HG03521 (cell line): ENCODE data around the gene OCSTAMP.

Source experiments
- ATAC-seq: cut with Tn5 transposase; IDR thresholded peaks from one replicate; pipeline ENCODE4 v1.9.1; 2021; ENCODE audit warnings: mild to moderate bottlenecking, moderate library complexity; ENCODE audit not compliant: unreplicated experiment

The OCSTAMP gene

GRCh38 chr20:46573788-46574584 is 23.5 kb upstream of the OCSTAMP start:
- ATAC-seq = no peak

GRCh38 chr20:46573234-46573633 is 22.8 kb upstream of the OCSTAMP start:
- ATAC-seq = no peak

DNA sequence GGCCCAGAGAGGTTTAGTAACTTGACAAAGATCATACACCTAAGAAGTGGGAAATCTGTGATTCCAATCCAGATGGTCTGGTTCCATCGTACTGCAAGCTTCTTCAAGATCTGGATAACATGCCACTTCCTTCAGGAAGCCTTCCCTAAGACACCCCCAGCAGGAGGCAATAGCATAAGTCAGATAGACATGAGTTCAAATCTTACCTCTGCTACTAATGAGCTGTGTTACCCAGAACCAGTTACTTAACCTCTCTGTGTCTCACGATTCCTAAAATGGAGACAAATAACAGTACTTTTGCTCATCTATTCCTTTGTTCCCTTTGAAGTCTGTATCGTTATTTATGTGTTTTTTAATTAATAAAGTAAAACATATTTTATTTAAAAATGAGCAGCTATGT is 22.3 kb upstream of the OCSTAMP start:
- no peak for ATAC-seq

- ATAC-seq = no peak
Measured at GRCh38 chr20:46572153-46572552, 21.7 kb upstream of the OCSTAMP start.

GRCh38 chr20:46571418-46571817 is 21.0 kb upstream of the OCSTAMP start:
- ATAC-seq = no peak

- ATAC-seq = no peak
Measured at GRCh38 chr20:46570956-46571355, 20.5 kb upstream of the OCSTAMP start.

GRCh38 chr20:46569961-46570360 is 19.5 kb upstream of the OCSTAMP start:
- no peak for ATAC-seq

- no peak for ATAC-seq
Measured at GRCh38 chr20:46568570-46569129, 18.2 kb upstream of the OCSTAMP start.

DNA sequence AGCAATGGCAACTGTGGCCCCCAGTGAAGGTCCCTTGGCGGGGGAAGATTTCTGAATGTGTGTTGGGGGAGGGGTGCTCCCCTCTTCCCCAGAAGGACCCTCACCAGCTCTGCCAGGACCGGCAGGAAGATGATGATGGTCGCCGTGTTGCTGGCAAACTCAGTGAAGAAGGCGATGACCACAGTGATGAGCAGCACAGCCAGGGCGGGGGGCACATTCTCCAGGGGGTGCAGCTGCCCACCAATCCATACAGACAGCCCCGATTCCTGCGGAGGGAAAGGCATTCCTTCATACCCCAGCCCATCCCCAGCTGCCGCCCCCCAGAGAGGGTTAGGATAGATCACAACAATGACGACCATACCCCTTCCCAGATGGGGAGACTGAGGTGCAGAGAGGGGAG is 15.7 kb upstream of the OCSTAMP start:
- no peak for ATAC-seq

GRCh38 chr20:46564241-46564957 is 13.9 kb upstream of the OCSTAMP start:
- ATAC-seq = no peak

DNA sequence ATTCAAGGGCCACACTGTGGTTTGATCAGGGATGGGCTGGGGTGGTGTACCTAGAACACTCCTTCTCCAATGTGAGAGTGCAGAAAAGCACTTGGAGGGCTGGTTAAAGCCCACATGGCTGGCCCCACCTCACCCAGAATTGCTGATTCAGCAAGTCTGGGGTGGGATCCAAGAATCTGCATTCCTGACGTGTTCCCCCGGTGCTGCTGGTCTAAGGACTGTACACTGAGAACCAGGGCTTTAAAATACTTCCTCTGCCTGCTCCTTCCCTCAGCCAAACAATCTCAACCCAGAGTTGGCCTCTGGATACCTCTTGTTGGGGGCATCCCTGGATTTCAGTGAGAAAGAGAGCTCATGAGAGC is 13.4 kb upstream of the OCSTAMP start:
- ATAC-seq = no peak

DNA sequence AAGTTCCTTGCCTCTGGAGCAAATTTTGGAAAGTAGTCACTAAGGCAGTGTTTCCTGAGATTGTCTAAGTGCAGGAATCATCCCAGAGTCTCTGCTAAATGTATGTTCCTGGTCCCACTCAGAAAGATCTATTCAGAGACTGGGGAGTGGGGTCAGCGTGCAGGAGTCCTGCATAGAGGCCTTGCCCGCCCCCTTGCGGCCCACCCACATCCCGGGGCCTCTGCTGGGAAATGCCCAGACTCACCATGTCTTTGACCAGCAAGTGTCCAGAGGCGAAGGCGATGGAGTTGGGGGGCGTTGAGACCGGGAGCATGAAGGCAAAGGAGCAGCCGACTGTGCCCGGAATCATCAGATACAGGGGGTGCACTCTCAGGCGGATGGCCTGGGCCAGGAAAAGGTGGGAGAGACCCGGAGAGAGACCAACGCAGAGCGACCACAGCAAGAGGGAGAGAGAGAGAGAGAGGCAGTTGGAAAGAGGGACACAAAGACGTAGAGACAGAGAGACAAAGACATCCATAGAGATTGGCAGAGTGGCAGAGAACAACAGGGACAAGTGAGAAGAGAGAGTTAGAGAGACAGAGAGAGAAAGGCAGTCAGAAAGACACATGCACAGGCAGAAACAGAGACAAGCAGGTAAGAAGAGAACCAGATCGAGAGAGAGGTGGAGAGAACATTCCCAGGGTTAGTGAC is 12.9 kb upstream of the OCSTAMP start:
- ATAC-seq = no peak

- ATAC-seq = no peak
Measured at GRCh38 chr20:46562373-46563169, 12.1 kb upstream of the OCSTAMP start.

DNA sequence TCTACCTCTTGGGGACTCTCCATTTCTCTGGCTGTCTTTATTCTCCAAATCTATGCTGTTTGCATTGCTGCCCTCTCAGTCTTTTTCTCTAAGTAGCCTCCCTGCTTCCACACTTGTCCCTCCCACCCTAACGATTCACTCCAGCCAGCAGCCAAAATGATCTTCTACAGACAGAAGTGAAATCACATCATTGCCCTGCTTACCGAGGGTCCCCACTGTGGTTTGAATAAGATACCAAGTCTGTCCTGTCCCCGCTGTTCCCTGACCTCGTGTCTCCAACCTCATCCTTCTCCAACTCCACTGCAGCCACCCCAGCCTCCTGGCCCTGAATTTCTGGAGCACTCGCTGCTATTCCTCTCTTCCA is 11.5 kb upstream of the OCSTAMP start:
- no peak for ATAC-seq

DNA sequence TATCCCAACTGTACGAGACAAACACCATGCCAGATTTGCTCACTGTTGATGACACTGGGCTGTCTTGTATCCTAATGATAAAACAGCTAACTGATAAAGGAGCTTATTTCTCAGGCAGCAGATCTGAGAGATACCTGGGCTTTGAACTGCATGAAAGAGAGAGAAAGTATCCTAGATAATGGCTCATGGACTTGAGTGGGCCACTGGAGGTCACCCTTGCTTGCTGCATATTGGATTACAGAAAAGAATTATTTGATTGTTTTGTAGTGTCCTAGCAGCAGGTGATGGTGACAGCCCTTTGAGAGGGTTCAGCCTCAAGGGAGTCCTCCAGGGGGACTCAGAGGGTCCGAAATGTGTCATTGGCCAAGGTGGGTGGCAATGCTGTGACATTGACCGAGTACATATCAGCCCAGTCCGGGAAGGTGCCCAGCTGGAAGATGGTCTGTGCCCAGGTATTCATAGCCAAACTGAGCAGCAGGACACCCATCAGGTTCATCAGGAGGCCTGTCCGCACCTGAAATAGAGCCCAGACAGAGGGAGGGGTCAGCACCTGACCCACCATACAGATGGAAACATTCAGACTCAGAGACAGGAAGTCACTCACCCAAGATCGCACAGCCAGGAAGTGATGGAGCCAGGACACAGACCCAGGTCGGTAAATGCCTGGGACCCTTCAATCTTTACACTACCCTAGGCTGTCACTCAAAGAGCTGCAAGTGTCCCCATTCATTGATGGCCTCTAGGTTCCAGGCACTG is 9.4 kb upstream of the OCSTAMP start:
- no peak for ATAC-seq

DNA sequence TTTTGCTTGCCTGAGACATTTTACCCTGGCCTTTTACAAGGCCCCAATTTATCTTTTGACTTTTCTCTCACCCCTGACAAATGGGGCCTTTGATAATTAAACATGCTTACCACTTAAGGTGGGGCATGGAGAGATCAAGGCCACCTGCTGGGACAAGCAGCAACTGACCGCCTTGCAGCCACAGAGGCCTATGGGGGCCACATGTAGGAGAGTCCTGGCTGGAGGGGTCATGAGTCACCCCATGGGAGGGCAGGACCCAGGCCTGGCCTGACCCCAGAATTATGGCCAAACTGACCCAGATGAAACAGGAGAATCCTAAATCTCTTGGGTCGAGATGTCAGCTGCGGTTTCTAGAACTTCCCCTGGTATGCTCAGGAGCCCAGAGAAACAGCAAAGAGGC is 8.5 kb upstream of the OCSTAMP start:
- no peak for ATAC-seq

DNA sequence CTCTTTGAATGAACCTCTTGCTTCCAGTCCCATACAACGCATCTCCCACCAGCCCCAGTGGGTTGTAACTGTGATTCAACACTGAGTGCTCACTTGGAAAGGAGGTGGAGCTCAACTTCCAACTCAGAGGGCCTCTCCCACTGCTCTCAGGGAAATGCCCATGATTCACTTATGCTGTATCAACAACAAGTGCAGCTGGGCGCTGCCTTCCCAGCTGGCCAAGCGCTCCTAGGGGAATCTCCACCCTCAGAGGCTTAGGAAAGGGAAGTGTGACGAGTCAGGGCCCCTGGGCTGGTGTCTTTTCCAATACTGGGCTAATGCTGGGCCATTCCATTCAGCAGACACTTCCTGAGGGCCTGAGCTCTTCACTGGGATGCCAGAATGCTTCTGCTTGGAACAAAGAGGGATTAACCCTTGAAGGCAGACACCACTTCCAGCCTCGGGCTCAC is 8.1 kb upstream of the OCSTAMP start:
- ATAC-seq = no peak

DNA sequence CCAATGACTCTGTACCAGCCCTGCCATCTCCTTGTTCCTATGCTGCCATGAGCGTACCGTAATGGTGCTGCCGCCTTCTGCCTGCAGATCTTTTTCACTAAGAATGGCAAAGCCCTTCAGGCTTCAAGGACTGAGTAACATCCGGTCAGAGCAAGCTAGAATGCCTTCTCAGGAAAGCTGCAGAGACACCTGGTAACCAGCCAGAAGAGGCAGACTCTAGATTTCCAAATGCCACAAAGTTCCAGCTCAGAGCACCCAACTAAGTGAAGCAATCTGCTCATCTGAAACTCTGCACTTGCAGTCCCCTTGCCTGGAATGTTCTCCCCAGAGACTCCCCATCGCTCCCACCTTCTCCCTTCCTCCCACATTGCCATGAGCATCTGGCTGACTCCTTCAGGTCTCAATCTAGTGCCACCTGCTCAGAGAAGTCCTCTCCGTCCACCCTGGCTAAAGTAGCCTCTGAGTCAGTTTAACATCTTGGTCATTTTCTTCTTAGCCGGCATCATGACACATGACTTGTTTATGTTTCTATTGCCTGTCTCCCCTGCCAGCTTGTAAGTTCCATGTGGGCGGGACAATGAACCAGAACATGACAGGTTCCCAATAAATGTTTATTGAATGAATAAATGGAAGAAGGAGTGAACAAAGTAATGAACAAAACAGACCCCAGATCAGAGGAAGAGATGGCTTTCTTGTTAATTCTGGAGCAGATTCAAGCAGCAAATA is 6.9 kb upstream of the OCSTAMP start:
- no peak for ATAC-seq

- ATAC-seq = no peak
Measured at GRCh38 chr20:46555370-46555956, 5.0 kb upstream of the OCSTAMP start.
